Activated effector memory CD4-positive, alpha-beta T cell treated with anti-CD3 and anti-CD28 coated beads, Interleukin-2, amount 50 U/mL, for 16 hours (primary cell): ENCODE results near the gene TMEM33.
"Not testable (repeated sequence)": the region's sequence is repeated elsewhere in the genome, so short reads cannot be mapped to it uniquely, and the experiment has no call there.

Source experiments
- DNase-seq: peaks from one replicate; pipeline ENCODE4 v3.0.0-alpha.2; 2020

TMEM33 gene, protein sequence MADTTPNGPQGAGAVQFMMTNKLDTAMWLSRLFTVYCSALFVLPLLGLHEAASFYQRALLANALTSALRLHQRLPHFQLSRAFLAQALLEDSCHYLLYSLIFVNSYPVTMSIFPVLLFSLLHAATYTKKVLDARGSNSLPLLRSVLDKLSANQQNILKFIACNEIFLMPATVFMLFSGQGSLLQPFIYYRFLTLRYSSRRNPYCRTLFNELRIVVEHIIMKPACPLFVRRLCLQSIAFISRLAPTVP

DNA sequence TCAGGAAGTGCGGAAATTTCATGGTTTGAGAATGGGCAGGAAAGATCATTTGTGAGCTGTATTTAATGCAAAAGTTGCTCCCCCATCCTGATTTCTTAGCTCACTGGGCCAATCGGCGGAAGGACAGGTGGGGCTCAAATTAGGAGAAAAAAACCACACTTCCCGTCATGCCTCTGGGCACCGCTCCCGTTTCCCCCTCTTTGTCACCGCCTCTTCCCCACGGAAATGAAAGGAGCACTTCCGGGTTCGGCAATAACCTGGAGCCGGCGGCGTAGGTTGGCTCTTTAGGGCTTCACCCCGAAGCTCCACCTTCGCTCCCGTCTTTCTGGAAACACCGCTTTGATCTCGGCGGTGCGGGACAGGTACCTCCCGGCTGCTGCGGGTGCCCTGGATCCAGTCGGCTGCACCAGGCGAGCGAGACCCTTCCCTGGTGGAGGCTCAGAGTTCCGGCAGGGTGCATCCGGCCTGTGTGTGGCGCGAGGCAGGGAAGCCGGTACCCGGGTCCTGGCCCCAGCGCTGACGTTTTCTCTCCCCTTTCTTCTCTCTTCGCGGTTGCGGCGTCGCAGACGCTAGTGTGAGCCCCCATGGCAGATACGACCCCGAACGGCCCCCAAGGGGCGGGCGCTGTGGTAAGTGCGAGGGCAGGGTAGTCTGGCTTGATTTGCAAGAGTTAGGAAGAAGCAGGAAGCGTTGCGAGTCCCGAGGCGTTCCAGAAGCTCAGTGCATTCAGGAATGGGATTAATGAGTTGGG lies at the start of gene TMEM33:
TMEM33 (plus strand) TSS at position 529 of the 751 bp plus-strand sequence; CDS start at position 585, 56 bp downstream.
- DNase-seq = peak; percentile 92

DNA sequence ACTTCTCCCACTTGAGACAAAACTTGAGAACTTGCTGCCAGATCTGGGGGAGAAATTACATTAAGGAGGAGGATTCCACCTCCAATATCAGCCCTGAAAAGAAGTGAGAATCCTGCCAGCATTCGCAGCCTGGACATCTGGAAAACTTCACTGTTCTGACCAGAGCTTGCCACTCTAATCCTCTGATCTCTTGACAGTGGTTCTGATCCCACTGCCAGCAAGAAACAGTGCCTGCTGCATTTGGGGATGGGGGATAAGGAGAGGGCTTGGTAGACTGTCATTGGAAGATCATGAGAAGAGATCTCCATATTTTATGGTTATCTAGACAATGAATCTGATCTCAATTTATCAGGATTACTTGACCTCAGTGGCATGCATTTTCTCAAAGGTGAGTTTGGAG lies 49.8 kb upstream of the TMEM33 start:
- DNase-seq = no peak

DNA sequence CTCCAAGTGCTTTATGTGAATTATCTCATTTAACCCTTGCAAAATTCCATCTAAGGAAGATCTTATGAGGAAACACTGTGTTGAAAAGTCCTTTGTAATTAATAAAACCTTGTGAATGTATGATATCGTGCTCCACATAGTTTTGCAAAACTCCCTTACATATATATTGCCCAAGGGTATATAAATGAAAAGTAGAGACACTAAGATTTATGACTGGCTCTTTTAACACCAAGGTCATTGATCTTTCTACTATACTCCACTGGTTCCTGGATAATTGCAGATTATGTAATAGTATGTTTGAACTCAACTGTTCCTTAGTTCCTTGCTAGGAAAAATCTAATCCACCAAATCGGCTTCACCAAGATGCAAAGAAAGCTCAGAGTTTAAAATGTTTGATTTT lies 48.0 kb upstream of the TMEM33 start:
- DNase-seq = no peak

DNA sequence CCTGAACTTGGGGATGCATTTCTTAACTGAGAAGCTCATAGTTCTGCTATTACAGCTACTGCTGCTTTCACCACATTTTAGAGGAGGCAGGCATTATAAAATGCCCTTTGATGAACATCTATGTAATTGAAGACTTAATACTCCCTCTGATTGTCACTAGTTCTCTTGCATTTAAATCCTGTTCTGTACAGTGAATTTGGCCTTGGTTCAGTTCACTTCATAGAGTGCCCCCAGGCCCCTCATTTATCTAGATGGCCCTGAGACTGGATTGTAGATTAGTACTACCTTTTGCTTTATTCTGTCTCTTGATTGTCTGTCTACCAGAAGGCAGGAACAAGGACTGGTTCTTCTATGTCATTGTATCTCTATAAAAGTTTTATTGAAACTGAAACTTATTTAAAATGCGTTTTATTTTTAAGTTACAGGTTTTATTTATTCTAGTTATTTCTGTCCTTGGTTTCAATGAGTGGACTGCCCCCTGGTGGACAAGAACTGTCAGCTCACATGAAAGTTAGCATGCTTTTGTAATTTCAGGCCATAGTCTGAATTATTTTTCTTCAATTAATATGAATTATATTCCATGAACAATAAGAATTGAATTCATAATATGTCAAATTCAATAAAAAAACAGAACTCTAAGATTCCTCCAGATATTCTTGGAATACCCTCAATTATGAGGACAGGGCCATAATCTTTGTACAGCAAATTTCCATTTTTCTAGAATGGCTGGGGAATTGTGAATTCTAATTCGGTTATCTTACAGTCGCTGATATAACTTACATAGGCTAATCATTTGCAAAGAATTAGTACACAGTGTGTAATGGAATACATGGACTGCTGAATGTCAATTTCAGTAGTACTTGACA lies 47.2 kb upstream of the TMEM33 start:
- DNase-seq = peak; percentile 80

DNA sequence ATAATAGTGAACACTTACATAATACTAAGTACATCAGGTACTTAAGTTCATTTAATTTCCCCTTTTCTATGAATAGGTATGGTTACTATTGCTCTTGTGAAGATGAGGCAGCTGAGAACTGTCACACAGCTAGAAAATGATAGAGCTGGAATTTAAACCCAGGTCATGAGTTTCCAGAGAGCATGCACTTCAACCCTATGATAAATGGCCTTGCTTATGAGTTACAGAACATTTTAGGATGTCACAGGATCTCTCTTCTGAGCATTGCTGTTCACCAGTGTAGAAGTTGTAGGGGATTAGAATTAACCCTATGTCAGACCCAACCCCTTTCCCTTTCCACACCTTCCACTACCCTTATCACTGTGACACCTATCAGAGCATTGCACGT lies 46.5 kb upstream of the TMEM33 start:
- no peak for DNase-seq

DNA sequence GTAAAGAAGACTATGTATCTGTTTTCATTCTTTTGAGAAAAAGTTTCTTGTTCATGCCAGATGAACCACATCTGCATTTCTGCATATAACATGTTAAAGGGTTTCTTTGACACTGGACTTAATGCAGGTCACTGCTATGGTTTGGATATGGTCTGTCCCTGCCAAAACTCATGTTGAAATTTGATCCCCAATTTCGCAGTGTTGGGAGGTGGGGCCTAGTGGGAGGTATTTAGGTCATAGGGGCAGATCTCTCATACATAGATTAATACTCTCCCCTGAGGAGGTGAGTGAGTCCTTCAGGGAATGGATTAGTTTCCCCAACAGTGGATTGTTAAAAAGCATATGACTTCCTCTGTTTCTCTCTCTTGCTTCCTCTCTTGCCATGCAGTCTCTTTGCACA lies 45.9 kb upstream of the TMEM33 start:
- DNase-seq = no peak

DNA sequence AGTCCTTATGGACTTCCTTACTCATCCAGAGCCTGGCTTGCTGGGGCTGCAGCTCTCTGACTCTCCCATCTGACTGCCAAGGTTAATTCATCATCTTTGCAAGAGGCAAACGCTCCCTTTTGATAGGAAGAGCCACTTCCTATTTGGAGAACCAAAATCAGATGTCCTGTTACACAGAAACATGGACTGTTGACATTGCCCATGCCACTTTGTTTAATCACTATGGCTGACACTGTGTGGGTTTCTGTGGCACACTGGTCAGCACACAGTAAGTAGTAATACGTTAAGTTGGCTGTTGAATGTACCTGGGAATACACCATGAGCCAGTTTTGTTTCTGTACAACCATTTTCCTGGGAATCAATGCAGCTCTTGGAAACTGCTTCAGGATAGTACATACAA lies 45.1 kb upstream of the TMEM33 start:
- no peak for DNase-seq

DNA sequence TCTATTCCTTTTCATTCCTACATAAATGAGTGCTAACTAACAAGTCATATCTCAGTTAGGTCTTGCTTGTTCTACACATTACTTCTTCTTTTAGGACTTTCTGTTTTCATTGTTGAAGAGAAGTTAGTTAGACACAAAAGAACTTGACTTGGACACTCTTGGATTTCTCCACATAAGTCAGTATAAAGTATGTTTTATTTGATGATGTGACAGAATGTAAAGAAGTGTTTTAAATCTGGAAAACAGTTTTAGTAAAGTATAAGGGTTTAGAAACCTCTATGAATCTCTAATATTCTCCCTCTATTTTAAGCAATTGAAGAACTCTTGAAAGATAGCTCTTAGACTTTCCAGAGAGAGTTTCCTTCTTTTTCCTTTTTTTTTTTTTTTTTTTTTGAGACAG lies 38.6 kb upstream of the TMEM33 start:
- DNase-seq = no peak

DNA sequence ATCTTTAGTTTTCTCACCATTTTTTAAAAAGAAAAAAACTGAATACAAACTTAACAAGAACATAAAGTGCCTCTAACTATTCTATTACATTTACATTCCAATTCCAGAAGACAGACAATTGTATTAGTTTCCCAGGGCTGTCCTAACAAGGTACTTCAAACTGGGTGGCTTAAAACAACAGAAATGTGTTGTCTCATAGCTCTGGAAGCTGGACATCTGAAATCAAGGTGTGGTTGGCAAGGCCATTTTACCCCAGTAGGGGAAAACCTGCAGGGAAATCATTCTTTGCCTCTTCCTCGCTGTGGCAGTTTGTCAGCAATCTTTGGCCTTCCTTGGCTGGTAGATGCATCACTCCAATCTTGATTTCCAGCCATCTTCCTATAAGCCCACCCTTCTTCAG lies 37.5 kb upstream of the TMEM33 start:
- DNase-seq = no peak

DNA sequence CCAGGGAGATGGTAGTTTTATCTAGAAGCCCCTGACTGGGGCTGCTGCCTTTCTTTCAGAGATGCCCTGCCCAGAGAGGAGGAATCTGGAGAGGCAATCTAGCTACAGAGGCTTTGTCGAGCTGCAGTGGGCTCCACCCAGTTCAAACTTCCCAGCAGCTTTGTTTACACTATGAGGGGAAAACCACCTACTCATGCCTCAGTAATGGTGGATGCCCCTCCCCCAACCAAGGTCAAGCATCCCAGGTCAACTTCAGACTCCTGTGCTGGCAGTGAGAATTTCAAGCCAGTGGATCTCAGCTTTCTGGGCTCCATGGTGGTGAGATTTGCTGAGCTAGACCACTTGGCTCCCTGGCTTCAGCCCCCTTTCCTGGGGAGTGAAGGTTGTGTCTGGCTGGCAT lies 26.1 kb upstream of the TMEM33 start:
- DNase-seq = not testable (repeated sequence)

DNA sequence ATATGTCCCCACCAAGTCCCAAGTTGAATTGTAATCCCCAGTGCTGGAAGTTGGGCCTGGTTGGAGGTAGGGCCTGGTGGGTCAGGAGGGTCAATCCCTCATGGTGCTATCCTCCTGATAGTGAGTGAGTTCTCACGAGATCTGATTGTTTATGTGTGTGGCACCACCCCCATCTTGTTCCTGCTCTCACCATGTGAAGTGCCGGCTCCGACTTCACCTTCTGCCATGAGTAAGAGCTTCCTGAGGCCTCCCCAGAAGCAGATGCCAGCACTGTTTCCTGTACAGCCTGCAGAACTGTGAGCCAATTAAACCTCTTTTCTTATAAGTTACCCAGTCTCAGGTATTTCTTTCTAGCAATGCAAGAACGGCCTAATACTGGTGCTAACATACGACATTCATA lies 22.7 kb upstream of the TMEM33 start:
- DNase-seq = no peak

DNA sequence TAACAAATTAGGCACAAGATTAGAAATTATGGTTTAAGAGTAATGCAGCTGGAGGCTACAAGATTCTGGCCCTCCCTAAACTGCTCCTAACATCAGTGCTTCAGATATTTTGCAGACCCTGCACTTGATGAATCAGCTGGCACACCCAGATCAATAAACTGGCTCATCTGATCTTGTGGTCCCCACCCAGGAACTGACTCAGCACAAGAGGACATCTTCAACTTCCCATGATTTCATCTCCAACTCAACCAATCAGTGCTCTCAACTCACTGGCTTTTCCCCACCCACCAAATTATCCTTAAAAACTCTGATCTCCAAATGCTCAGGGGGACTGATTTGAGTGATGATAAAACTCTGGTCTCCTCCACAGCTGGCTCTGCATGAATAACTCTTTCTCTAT lies 21.7 kb upstream of the TMEM33 start:
- DNase-seq = no peak

DNA sequence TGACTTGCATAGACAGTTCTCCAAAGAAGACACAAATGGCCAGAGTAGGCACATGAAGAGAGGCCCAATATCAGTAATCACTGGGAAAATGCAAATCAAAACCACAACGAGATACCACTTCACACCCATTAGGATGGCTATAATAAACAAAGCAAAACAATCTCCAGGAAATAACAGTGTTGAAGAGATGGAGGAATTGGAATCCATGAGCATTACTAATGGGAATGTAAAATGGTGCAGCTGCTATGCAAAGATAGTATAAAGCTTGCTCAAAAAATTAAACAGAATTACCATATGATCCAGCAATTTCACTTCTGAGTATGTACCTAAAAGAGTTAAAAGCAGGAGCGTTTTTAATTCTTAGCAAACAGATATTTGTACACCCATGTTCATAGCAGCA lies 17.0 kb upstream of the TMEM33 start:
- no peak for DNase-seq

DNA sequence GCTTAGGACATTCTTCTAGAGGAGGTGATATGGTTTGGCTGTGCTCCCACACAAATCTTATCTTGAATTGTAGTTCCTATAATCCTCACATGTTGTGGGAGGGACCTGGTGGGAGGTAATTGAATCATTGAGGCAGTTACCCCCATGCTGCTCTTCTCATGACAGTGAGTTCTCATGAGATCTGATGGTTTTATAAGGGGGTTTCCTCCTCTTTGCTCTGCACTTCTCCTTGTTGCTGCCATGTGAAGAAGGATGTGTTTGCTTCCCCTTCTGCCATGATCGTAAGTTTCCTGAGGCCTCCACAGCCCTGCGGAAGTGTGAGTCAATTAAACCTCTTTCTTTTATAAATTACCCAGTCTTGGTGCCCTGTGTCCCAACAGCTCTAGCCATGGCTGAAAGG lies 14.8 kb upstream of the TMEM33 start:
- DNase-seq = not testable (repeated sequence)

DNA sequence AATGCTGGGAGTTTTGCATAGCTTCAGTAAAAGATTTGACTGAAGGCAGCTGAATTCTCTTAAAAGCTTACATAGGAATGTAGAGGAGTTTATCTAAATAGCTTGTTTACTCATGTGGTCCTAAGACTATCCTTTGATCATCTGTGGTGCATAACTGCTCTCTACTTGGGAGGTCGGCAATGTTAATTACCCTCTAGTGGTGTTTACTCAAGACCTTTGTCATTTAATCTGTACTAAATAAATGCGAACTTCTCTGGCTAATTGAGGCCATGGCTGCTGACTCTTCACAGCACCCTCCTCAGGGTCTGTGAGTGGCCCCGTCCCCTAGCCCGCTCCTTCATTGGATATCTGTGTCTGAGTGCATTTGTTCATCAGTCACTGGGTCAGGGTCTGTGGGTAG lies 13.8 kb upstream of the TMEM33 start:
- no peak for DNase-seq

DNA sequence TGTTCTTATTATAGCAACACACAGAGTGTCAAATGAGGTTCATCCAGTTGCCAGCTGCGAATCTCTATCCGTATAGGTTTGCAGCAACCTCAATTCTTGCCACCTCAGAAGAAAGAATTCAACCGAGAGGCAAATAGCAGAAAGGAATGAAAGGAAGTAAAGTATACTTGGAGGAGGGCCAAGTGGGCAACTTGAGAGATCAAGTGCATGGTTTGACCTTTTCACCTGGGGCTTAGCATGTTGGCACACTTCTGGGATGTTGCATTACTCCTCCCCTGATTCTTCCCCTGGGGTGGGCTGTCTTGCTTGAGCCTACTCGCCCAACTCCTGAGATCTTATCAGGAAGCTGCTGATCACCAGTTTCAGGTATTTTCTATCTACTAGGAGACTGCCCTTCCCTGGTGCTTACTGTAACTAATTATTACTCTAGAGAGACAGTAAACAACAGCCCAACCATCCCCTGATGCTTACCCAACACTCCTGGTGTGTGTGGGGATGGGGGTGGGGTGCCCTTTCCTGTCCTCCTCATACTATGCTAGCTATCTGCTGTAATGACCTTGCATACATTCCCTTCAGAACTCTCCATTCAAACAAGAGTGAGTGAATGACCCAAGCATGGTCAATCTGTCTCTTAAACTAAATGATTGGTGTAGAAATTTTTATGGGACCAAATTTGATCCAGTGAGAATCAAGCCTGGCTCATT lies 7.3 kb upstream of the TMEM33 start:
- no peak for DNase-seq

DNA sequence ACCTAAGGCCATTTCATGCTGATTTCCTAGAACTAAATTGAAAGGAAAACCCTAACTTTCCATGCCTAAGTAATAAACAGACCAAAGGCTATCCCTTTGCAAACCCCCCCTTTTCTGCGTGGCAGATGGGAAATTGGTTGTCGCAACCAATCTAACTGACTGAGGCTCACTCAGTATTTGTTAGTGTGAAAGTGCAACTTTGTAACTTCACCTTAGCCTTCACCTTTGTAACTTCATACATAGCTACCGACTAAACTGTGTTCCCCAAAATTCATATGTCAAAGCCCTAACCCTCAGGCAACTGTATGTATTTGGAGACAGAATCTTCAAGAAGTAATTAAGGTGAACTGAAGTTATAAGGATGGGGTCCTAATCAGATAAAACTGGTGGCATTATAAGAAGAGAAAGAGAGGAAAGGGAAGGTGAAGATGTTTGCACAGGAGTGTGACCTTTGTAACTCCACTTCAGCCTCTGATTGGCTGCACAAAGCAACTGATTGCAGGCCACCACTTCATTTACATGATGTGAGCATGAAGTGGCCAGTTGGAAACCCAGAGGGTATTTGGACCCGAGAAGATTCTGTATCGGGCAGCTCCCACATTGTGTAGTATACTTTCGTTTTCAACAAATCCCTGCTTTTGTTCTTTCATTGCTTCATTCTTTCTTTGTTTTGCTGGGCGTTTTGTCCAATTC lies 4.9 kb upstream of the TMEM33 start:
- no peak for DNase-seq

DNA sequence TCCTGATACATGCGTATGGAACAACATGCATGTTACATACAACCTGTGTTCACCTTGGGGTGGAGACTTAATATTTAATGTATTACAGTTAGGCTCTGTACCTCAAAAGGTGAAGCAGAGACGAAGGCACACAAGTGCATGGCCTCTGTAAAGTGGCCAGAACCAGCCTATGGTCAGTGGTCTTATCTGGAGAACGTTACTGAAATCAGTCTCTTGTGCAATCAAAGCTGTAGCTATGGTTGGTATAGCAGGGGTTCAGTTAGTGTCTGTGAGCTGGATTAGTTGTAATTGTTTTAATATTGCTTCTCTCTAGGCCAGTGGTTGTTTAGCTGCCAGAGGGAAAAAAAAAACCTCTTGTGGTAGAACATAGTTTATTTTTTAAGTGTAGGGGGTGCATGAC lies 2.2 kb upstream of the TMEM33 start:
- DNase-seq = no peak

DNA sequence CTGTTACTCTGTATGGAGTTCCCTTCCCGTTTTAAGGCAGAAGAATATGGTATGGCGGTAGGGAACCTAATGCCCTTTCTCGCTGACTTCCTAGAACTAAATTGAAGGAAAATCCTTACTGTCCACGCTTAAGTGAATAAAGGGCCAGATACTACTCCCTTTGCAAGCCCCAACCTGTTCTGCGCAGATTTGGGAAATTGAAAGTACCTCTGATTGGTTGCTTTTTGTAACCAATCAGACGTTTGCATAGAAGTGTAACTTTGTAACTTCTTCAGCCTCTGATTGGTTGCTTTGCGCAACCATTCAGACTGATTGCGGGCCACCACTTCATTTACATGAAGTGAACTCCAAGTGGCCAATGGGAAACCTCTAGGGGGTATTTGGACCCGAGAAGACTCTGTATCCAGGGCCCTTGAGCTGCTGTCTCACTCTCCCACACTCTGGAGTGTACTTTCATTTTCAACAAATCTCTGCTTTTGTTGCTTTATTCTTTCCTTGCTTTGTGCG lies 1.2 kb upstream of the TMEM33 start:
- no peak for DNase-seq

DNA sequence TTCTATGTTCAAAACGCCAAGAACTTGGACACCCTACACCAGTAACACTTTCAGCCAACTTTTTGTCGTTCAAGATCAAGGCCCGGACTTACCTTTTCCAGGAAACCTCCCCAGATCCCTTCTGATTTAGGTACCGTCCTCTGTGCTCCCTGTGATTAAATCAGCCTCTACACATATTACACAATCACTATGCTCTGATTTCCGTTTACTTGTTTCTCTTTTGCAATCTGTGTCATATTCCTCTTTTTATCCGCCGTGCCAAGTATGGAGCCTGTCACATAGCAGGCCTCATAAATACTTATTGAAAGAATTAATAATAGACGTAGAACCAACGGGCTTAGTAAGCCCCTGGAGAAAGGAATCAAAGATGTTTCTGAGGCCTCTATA lies 722 bp upstream of the TMEM33 start:
- no peak for DNase-seq

DNA sequence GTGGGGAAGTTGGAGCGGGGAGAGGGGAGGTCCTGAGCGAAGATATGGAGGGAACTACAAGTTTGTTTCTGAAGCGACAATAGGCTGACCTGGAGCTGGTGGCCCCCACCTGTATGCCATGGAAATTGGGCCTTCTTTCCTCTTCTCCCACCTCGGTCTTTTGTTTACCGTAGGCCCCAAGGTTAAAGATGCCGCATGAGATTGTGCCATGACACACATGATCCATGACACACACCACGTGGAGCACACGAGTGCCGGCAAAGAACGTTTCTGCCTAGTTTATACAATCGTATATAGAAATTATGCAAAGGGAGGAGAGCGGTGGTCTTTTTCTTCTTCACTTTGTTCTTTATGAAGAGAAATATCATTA lies 408 bp downstream of the TMEM33 start:
- peak; percentile 70 for DNase-seq

DNA sequence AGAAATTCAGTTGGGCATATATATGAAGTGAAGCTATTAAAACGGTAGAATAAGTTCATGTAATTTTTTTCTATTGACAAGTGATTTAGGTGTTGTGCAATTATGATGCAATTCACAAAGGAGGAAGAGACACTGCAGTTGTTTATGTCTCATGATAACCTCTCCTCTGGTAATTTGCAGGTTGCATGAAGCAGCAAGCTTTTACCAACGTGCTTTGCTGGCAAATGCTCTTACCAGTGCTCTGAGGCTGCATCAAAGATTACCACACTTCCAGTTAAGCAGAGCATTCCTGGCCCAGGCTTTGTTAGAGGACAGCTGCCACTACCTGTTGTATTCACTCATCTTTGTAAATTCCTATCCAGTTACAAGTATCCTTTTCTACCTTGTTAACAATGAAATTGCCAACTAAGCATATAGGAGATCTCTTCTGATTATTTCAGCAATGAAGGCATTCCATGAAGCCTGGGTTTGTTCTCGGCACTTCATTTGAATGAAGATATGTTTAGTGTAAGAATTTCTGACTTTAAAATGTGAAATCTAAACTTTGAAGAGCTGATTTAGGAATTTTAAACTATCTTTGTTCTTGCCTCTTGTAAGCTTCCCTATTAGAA lies 3.9 kb downstream of the TMEM33 start:
- no peak for DNase-seq
